ENCODE measurements around the gene SIGLEC8. TPM values are rescaled to one million over a fixed set of nuclear protein-coding genes. Genes with fewer than 3 reads are reported as not detected.
"Not testable (repeated sequence)": the region's sequence is repeated elsewhere in the genome, so short reads cannot be mapped to it uniquely, and the experiment has no call there.

The SIGLEC8 gene
- total and polyA plus RNA-seq, 12 donors, result 0.13 to 0.95 (median 0.19) TPM; not detected in 8

- Histone ChIP-seq H3K4me3 (no peak overlapping the region), H3K36me3 (no peaks in the 10 kb centered on the region), H3K27me3 (peaks cover 0 to 12% (median 8%) of the 10 kb centered on the region in 7 donors), H3K4me1 (peaks cover 0 to 30% (median 0%) of the 10 kb centered on the region in 9 donors), H3K27ac (no peak overlapping the region), H3K9me3 (peaks cover 0 to 3% (median 0%) of the 10 kb centered on the region in 11 donors)
- WGBS, 2 donors, result 64 to 69% methylated on average over 3 of the region's 3 CpGs
- DNase-seq, result no peak
- intact Hi-C loops (cut with DNase I), result no loop called here
- ATAC-seq, result peak in 1 of 8 donors; percentile 55
- no peak for TF ChIP-seq CTCF (IDR thresholded peaks at IDR 0.05)
Measured at GRCh38 chr19:51427201-51427600, 31.1 kb downstream of the SIGLEC8 start.

DNA sequence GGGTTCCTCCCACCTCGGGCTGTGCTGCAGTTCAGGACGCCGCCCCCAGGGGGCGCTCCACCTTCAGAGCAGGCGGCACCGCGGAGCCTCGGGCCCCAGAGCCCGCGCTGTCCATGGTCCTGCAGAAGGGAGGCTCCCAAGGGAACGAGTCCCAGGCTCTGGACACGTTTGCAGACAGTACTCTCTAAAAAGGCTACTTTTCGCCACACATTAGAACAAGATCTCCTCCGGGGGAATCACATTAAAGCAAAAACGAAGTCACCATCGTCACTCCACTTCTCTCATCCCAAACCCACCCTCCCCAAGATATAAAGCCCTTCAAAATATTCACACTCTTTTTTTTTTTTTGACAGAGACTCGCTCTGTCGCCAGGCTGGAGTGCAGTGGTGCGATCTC is 36.2 kb downstream of the SIGLEC8 start:
- intact Hi-C loops (cut with DNase I), result no loop called here
- Histone ChIP-seq H3K4me1 (peaks cover 0 to 32% (median 0%) of the 10 kb centered on the region in 9 donors), H3K36me3 (no peaks in the 10 kb centered on the region), H3K9me3 (no peaks in the 10 kb centered on the region), H3K27ac (no peak overlapping the region), H3K27me3 (peaks cover 0 to 36% (median 16%) of the 10 kb centered on the region in 7 donors), H3K4me3 (peak overlapping the region in 1 of 10 donors; percentile 29)
- peak; percentile 81 to 86 for DNase-seq
- peak; percentile 85 to 99 (median 94) for TF ChIP-seq CTCF (IDR thresholded peaks at IDR 0.05)
- ATAC-seq, result peak; percentile 76 to 89 (median 86)
- WGBS, 2 donors, result 8 to 13% methylated on average over 19 of the region's 19 CpGs

GRCh38 chr19:51421229-51422052 is 36.8 kb downstream of the SIGLEC8 start:
- H3K4me3 ChIP-seq, result peak overlapping the region in 1 of 10 donors; percentile 29
- no peaks in the 10 kb centered on the region for H3K36me3 ChIP-seq
- DNase-seq, result no peak
- H3K27me3 ChIP-seq, result peaks cover 0 to 39% (median 16%) of the 10 kb centered on the region in 7 donors
- no peak overlapping the region for H3K27ac ChIP-seq
- 11% methylated on average over 36 to 39 of the region's 39 CpGs for WGBS, 2 donors
- intact Hi-C loops (cut with DNase I), result no loop called here
- H3K4me1 ChIP-seq, result peaks cover 0 to 36% (median 0%) of the 10 kb centered on the region in 9 donors
- no peak for TF ChIP-seq CTCF (IDR thresholded peaks at IDR 0.05)
- ATAC-seq, result peak in 1 of 8 donors; percentile 33
- H3K9me3 ChIP-seq, result no peaks in the 10 kb centered on the region

GRCh38 chr19:51420511-51420910 is 37.7 kb downstream of the SIGLEC8 start:
- intact Hi-C loops (cut with DNase I); H3K4me3 ChIP-seq; DNase-seq; H3K36me3 ChIP-seq; H3K27ac ChIP-seq; H3K9me3 ChIP-seq; ATAC-seq: not testable (repeated sequence)
- peaks cover 0 to 42% (median 0%) of the 10 kb centered on the region in 9 donors for H3K4me1 ChIP-seq
- peaks cover 0 to 42% (median 22%) of the 10 kb centered on the region in 7 donors for H3K27me3 ChIP-seq
- WGBS, 2 donors, result 83 to 89% methylated on average over 11 of the region's 11 CpGs

DNA sequence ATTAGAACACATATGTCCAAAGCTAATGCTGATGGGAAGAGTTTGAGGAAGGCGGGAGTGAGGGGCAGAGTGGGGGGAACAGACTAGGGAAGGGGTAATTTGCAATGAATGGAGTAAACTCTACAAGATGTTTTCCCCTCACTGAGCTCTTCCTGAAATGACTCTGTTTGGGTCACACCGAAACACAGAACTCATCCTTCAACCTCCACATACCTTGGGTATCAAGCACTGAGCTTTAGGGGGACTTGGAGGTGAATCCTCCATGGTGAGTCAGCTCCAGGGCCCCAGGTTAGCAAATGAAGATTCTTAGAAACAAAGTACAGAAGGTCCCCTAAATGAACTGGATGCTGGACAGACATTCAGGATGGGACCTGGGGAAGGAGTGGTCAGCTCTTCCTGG is 39.5 kb downstream of the SIGLEC8 start:
- Histone ChIP-seq H3K4me1 (peaks cover 0 to 42% (median 0%) of the 10 kb centered on the region in 9 donors), H3K27me3 (peaks cover 0 to 44% (median 22%) of the 10 kb centered on the region in 7 donors), H3K27ac (peak overlapping the region in 1 of 10 donors; percentile 84), H3K36me3 (no peaks in the 10 kb centered on the region), H3K9me3 (no peaks in the 10 kb centered on the region), H3K4me3 (no peak overlapping the region)
- ATAC-seq, result no peak
- WGBS, 2 donors, result 82 to 84% methylated on average over 2 of the region's 2 CpGs
- no peak for DNase-seq
- intact Hi-C loops (cut with DNase I), result no loop called here
- no peak for TF ChIP-seq CTCF (IDR thresholded peaks at IDR 0.05)

Measured in heart right ventricle (tissue), 16 donors.